HL-60 (cell line): Measurements from ENCODE around the gene GDPD5.

Experiments
- DNase-seq, 2 experiments: peaks; one replicate each; pipeline ENCODE4 v3.0.0-alpha.2; 2010 to 2020; ENCODE audit warnings: low read depth in 1 of 2, low spot score in 1 of 2
- H3K27ac ChIP-seq: fragments of 250-450 bp; sonication (Bioruptor Pico); replicated peaks from 2 replicates; pipeline ENCODE4 v1.5.1; 2020; ENCODE audit warnings: mild to moderate bottlenecking, moderate library complexity
- H3K27me3 ChIP-seq: fragments of 250-450 bp; sonication (Bioruptor Pico); 2 replicates; pipeline ENCODE4 v1.5.1; 2021; ENCODE audit warnings: mild to moderate bottlenecking, moderate library complexity; ENCODE audit not compliant: insufficient read depth, poor library complexity, severe bottlenecking
- H3K4me3 ChIP-seq: replicated peaks from 2 replicates; pipeline ENCODE4 v1.5.1; 2011; ENCODE audit warnings: mild to moderate bottlenecking, control low read depth, low read length; ENCODE audit not compliant: insufficient read depth
- GABPA ChIP-seq: IDR thresholded peaks from 2 replicates; pipeline ENCODE4 v1.6.1; 2012; ENCODE audit warnings: low read depth
- POLR2AphosphoS5 ChIP-seq: IDR thresholded peaks from 2 replicates; pipeline ENCODE4 v1.6.1; 2012; ENCODE audit warnings: low read depth
- SPI1 ChIP-seq: IDR thresholded peaks from 2 replicates; pipeline ENCODE4 v1.6.1; 2012; ENCODE audit warnings: low read depth, mild to moderate bottlenecking, borderline replicate concordance
- TF ChIP-seq, protein P1 (sequence below): IDR thresholded peaks from one replicate; pipeline ENCODE4 v1.5.1; 2011; ENCODE audit warnings: low read length, control low read depth, inconsistent platforms; ENCODE audit not compliant: insufficient read depth
- TF ChIP-seq, protein P2 (sequence below): IDR thresholded peaks from 2 replicates; pipeline ENCODE4 v1.6.1; 2012; ENCODE audit warnings: low read depth; ENCODE audit not compliant: insufficient replicate concordance

The GDPD5 gene

DNA sequence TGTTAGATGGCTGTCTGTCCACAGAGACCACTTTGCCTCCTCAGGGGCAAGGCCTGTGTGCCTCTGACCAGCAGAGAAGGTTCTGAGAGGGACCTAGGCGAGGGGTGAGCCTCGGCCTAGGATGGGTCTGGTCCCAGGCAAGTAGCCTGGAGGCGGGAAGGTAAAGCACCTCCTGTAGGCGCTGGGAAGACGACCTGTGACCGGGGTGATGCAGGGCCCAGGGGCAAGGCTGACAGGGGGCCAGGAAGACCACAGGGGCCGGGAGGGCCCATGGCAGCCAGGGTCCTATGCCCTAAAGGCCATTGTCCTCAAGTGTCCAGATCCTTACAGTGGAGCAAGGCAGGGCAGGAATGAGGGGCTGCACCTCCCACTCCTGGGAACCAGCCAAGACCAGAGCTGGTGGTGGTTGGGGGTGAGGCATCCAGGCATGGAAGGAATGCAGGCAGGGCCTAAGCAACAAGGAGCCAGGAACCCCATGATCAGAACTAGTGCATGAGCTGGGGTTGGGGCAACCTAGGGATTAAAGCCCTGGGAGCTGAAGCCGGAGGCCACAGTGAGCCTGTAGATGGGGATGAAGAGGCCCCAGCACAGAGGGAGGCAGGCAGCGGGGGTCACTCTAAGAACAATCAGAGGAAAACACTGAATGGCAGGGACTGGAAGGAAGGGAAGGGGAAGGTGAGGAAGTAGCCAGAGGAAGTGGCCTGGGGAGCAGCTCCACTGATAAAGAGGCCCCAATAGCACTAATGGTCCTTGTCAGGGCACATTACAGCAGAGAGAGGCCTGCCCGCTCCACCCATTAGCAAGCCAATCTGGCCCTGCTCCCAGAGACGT lies 59.8 kb downstream of the GDPD5 start:
- DNase-seq, result no peak
- Histone ChIP-seq H3K27ac (no peak overlapping the region), H3K27me3 (no peaks in the 10 kb centered on the region), H3K4me3 (no peak overlapping the region)
- TF ChIP-seq, protein P1, sequence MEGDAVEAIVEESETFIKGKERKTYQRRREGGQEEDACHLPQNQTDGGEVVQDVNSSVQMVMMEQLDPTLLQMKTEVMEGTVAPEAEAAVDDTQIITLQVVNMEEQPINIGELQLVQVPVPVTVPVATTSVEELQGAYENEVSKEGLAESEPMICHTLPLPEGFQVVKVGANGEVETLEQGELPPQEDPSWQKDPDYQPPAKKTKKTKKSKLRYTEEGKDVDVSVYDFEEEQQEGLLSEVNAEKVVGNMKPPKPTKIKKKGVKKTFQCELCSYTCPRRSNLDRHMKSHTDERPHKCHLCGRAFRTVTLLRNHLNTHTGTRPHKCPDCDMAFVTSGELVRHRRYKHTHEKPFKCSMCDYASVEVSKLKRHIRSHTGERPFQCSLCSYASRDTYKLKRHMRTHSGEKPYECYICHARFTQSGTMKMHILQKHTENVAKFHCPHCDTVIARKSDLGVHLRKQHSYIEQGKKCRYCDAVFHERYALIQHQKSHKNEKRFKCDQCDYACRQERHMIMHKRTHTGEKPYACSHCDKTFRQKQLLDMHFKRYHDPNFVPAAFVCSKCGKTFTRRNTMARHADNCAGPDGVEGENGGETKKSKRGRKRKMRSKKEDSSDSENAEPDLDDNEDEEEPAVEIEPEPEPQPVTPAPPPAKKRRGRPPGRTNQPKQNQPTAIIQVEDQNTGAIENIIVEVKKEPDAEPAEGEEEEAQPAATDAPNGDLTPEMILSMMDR, result no peak
- TF ChIP-seq POLR2AphosphoS5 (no peak), GABPA (no peak), SPI1 (no peak)
- TF ChIP-seq, protein P2, sequence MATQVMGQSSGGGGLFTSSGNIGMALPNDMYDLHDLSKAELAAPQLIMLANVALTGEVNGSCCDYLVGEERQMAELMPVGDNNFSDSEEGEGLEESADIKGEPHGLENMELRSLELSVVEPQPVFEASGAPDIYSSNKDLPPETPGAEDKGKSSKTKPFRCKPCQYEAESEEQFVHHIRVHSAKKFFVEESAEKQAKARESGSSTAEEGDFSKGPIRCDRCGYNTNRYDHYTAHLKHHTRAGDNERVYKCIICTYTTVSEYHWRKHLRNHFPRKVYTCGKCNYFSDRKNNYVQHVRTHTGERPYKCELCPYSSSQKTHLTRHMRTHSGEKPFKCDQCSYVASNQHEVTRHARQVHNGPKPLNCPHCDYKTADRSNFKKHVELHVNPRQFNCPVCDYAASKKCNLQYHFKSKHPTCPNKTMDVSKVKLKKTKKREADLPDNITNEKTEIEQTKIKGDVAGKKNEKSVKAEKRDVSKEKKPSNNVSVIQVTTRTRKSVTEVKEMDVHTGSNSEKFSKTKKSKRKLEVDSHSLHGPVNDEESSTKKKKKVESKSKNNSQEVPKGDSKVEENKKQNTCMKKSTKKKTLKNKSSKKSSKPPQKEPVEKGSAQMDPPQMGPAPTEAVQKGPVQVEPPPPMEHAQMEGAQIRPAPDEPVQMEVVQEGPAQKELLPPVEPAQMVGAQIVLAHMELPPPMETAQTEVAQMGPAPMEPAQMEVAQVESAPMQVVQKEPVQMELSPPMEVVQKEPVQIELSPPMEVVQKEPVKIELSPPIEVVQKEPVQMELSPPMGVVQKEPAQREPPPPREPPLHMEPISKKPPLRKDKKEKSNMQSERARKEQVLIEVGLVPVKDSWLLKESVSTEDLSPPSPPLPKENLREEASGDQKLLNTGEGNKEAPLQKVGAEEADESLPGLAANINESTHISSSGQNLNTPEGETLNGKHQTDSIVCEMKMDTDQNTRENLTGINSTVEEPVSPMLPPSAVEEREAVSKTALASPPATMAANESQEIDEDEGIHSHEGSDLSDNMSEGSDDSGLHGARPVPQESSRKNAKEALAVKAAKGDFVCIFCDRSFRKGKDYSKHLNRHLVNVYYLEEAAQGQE, result no peak

DNA sequence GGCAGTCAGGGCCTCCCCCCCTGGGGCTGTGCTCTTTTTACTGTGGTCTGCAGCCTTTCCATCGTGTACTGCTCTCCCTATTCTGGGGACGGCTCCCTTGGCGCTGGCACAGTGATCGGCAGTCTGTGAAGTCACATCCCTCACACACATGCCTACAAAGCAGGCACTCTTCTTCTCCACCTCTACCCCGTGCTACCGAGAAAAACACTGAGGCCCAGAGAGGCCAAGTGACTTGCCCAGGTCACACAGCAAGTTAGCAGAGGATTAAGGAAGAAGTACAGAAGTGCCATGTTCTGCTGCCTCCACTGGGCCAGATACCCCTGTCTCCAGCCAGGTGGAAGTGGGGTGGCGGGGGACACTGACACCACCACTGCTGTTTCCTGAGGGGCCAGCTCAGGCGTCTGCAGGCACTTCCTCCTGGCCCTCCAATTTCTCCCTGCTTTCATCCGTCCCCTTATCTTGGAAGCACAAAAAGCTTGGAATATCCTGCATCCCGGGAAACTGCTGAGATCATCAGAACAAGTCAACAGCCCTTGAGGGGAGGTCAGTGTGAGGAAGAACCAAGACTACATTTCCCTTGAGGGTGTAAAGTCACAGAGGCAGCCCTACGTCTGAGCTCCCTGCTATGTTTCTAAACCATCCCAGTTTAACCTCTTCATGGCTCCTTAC lies 62.5 kb downstream of the GDPD5 start:
- no peaks in the 10 kb centered on the region for H3K27me3 ChIP-seq
- no peak for DNase-seq
- TF ChIP-seq, protein P2, result no peak
- TF ChIP-seq SPI1 (no peak), GABPA (no peak), POLR2AphosphoS5 (no peak)
- TF ChIP-seq, protein P1, result no peak
- no peak overlapping the region for H3K27ac ChIP-seq
- no peak overlapping the region for H3K4me3 ChIP-seq

DNA sequence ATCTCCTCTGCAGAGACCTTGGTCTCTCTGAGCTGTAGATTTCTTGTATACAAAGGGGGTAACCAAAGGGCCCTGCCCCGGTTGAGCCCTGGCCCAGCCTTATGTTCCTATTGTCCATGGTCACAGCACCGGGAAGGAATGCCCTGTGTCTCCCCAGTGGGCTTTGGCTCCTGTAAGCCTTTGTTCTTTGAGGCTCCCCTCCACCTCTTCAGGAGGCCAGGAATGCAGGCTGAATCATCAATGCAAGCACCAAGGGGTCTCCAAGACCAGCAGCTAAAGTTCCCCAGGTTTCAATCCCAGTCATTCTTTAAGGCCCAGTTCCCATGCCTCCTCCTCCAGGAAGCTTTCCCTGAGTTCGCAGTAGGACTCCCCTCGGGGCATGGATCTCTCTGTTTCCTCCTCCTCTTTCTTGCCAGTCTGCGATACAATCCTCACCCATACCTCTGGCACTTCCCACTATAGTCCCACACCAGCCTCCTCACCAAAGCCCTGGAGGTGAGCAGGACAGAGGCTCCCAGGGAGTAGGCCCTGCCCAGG lies 63.6 kb downstream of the GDPD5 start:
- Histone ChIP-seq H3K27ac (no peak overlapping the region), H3K4me3 (no peak overlapping the region), H3K27me3 (no peaks in the 10 kb centered on the region)
- TF ChIP-seq, protein P1, result no peak
- TF ChIP-seq SPI1, result no peak
- no peak for TF ChIP-seq GABPA
- TF ChIP-seq POLR2AphosphoS5, result no peak
- TF ChIP-seq, protein P2, result no peak
- DNase-seq, result no peak
